Measurements from ENCODE around the gene ADGRV1. TPM values are rescaled to one million over a fixed set of nuclear protein-coding genes. Genes with fewer than 3 reads are reported as not detected.
A peak's percentile ranks its signal among the peaks of the same experiment; 100 is the strongest.

ADGRV1 gene, protein sequence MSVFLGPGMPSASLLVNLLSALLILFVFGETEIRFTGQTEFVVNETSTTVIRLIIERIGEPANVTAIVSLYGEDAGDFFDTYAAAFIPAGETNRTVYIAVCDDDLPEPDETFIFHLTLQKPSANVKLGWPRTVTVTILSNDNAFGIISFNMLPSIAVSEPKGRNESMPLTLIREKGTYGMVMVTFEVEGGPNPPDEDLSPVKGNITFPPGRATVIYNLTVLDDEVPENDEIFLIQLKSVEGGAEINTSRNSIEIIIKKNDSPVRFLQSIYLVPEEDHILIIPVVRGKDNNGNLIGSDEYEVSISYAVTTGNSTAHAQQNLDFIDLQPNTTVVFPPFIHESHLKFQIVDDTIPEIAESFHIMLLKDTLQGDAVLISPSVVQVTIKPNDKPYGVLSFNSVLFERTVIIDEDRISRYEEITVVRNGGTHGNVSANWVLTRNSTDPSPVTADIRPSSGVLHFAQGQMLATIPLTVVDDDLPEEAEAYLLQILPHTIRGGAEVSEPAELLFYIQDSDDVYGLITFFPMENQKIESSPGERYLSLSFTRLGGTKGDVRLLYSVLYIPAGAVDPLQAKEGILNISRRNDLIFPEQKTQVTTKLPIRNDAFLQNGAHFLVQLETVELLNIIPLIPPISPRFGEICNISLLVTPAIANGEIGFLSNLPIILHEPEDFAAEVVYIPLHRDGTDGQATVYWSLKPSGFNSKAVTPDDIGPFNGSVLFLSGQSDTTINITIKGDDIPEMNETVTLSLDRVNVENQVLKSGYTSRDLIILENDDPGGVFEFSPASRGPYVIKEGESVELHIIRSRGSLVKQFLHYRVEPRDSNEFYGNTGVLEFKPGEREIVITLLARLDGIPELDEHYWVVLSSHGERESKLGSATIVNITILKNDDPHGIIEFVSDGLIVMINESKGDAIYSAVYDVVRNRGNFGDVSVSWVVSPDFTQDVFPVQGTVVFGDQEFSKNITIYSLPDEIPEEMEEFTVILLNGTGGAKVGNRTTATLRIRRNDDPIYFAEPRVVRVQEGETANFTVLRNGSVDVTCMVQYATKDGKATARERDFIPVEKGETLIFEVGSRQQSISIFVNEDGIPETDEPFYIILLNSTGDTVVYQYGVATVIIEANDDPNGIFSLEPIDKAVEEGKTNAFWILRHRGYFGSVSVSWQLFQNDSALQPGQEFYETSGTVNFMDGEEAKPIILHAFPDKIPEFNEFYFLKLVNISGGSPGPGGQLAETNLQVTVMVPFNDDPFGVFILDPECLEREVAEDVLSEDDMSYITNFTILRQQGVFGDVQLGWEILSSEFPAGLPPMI (N-terminal part only)
- 1.7 TPM for total RNA-seq

DNA sequence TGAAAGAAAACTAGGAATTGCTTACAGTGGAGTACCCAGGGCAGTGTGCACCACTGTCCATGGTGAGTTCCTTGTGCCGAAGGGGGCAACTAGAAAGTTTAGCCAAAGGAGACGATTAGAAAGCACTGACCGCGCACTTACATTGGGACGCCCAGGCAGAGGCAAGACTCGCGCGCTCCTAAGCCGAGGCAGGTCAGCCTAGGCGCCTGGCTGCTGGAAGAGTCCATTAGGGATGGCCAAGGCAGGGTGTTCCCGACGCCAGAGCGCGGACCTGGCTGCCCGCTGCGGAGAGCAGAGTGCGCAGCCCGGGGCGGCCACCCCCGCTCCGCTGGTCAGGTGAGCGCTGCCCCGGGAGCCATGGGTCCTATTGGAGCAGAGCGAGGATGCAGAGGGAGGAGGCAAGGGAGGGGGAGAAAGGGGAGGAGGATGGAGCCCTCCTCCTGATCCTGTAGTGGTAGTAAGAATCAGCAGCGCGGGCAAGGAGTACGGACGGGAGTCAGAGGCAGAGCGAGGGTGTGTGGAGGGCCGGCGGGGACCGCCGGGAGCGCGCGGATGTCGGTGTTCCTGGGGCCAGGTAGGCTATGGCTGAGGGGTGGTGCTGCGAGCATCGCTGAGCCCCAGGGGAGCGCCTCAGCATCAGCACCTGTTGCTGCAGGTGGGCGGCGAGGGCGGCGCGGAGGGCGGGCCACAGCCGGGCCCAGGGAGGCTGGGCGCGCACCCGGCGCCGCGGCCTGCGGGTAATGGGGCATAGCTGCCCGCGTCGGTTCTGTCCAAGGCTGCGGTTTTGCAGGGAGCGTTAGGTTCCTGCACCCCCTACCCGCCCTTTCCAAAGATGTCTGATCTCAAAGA, at the start of gene ADGRV1:
Gene ADGRV1, plus strand, starts transcription at position 454 of the 849 bp plus-strand sequence. Its CDS starts 99 bp downstream, at position 553.
- intact Hi-C loops (cut with DNase I): no loop called here
- DNase-seq (ENCODE audit: low spot score) (peak; percentile 58), ATAC-seq (peak; percentile 92)

- intact Hi-C loops (cut with DNase I): no loop called here
- no peak for DNase-seq (ENCODE audit: low spot score)
- ATAC-seq: no peak
Observed at GRCh38 chr5:90510438-90510837, 48.2 kb upstream of the ADGRV1 start.

DNA sequence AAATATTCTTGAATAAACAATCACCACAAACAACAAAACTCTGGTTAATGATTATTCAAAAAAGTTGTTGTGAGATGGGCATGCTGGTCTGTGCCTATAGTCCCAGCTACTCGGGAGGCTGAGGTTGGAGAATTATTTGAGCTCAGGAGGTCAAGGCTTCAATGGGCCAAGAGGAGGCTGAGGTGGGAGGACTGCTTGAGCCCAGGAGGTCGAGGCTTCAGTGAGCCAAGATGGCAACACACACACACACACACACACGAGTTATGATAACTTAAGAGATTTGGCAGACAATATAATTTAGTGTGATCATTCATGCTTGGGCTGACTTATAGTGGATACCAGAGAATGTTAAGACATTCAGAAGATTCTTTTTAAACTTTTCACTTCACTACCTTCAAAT, 44.1 kb upstream of the ADGRV1 start:
- intact Hi-C loops (cut with DNase I): no loop called here
- no peak for ATAC-seq

DNA sequence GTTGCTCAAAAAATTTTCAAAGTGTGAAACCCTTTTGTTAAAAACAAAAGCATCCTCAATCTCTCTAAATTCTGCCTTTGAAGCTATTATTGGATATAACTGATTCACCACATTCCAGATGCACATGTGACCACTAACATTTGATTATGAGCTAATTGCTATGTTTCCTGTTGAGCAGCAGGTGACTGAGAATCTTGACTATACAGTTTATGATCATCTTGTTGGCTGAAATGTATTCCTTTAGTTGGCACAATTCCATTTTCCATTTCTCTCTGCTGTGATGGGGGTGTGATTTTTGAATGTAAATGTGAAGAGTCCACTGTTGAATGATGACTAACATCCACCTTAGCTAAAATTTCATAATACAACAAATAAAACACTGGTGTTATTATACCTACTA, 39.9 kb upstream of the ADGRV1 start:
- DNase-seq (ENCODE audit: low spot score) (no peak), ATAC-seq (no peak)
- intact Hi-C loops (cut with DNase I): no loop called here

More for the DNA sequence above, 44.1 kb upstream of the ADGRV1 start:
- no peak for DNase-seq (ENCODE audit: low spot score)

- DNase-seq (ENCODE audit: low spot score) (no peak), ATAC-seq (no peak)
- intact Hi-C loops (cut with DNase I): no loop called here
Observed at GRCh38 chr5:90519081-90519480, 39.5 kb upstream of the ADGRV1 start.

- no peak for ATAC-seq
- no peak for DNase-seq (ENCODE audit: low spot score)
- intact Hi-C loops (cut with DNase I): no loop called here
Observed at GRCh38 chr5:90528601-90529193, 29.9 kb upstream of the ADGRV1 start.

DNA sequence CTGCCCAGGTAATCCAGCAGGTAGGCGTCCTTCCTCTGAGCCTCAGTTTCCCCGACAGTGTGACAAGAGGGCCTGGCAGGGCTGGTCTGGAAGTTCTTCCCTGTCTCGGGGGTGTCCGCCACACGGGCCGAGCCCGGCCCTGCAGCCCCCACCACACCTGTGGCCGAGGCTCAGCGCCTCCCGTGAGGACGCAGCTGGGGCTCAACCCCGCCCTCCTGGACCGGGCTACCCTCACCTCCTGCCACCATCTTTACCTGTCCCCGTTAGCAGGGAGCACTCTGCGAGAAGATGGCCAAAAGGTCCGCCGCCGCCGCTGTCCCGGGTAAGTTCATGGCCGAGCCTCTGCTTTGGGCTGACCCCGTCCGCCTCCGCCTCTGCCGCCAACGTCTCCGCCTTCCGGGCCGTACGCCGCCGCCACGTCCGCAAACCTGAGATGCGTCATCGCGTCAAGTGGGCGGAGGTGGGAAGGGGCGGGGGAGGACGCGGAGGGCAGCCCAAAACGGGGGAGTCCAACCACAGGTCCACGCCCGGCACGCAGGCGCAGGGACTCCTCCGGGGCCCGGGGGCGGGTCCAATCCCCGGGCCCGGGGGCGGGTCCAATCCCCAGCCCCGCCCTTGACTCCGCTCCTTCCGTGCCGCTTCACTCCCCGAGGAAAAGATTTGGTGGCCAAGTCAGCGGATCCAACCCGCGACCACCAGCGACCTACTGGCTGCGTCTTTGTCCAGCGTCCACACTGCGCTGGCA, 29.2 kb upstream of the ADGRV1 start, which contains the start of gene LYSMD3:
Gene LYSMD3, minus strand, starts transcription at position 391 of the 745 bp plus-strand sequence. CDS start 4,295 bp downstream, outside the sequence.
- ATAC-seq (peak; percentile 100), DNase-seq (ENCODE audit: low spot score) (peak; percentile 98)
- intact Hi-C loops (cut with DNase I): no loop called here

DNA sequence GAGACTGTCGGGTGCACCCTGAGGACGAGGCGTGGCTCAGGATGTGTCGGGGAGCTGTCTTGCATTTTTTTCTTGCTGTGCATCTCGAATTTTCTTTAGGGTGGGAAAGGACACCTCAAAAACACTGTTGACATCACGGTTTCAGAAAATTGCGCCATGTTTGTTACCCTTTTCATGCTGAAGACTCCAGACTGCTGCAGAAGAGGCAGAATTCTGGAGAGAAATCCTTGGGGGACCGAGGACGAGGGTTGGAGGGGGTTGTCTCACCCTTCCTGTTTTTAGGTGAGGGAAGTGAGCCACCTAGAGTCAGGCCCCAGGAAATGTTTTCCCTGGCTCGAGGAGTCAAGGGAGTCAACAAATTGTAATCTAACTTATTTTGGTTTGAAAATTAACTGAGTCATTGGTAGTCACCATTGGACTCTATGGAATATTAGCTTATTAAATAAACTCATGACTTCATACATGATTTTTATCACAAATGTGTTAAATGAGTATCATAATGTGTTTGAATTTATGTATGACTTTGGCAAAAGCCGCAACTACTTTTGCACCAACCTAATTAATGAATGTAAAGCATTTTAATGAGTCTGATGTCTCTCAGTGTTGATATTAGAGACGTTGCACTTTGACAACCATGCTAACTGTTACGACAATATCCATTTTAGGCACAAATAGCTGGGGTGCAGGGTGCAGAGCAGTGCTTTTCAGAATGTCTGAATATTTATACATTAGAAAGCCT, 28.5 kb upstream of the ADGRV1 start:
- DNase-seq (ENCODE audit: low spot score) (peak; percentile 73), ATAC-seq (peak; percentile 84)
- intact Hi-C loops (cut with DNase I): loop anchor here (10.0 kb wide), 1 partner anchor 85 kb away; no protein-coding TSS in a partner anchor

DNA sequence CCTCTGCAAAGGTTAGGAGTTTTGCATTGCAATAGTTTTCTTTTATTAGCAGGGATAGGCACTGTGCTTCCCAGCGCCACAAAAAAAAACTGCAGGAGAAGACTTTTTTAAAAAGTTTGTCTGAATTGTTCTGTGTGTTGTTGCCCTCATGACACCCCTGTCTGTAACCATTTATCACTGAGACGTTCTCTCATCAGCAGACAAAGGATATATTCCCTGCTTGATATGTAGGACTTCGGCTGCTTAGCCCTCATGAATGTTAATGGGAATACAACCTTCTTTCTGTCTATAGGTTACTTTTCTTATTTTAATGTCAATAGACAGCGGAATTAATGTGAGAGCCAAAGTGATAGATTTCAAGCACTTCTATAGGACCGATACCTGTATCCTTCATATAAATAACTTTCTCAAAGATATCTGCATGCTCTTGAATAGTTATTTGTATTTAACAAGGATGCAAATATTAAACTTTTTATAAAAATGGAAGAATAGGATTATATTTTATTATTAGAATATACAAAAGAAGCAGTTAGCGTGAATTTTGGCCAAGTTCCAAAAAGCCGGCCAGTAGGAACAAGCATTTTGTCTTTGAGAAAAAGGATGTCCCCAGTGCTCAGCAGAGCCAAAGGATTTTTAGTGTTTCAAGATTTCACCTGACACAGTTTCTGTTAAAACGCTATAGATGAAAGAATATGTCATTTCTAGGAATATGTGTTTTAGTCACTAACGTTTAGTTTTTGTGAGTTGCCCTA, 27.7 kb upstream of the ADGRV1 start:
- ATAC-seq (no peak), DNase-seq (ENCODE audit: low spot score) (no peak)
- intact Hi-C loops (cut with DNase I): loop anchor here (10.0 kb wide), 1 partner anchor 86 kb away; no protein-coding TSS in a partner anchor

DNA sequence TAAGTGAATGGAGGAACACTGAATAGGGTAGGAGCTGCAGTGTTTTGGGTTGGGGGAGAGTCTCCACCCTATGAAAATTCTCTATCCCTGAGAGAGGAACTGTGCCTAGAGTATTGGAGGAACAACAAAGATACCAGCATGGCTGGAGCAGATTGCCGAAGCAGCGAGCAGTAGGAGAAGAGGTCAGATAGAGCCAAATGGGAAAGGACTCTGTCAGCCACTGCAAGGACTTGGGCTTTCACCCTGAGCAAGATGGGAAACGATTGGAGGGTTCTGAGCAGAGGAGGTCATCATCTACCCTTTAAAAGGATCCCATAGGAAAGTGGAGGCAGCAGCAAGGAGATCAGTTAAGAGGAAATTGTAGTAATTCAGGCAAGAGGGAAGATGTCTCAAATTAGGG, 24.8 kb upstream of the ADGRV1 start:
- intact Hi-C loops (cut with DNase I): loop anchor here (10.0 kb wide), 1 partner anchor 89 kb away; no protein-coding TSS in a partner anchor
- no peak for ATAC-seq
- no peak for DNase-seq (ENCODE audit: low spot score)

- DNase-seq (ENCODE audit: low spot score) (no peak), ATAC-seq (no peak)
- intact Hi-C loops (cut with DNase I): loop anchor here (10.0 kb wide), 1 partner anchor 90 kb away; no protein-coding TSS in a partner anchor
Observed at GRCh38 chr5:90534922-90535321, 23.7 kb upstream of the ADGRV1 start.

GRCh38 chr5:90542827-90543519, 15.6 kb upstream of the ADGRV1 start:
- DNase-seq (ENCODE audit: low spot score): no peak
- ATAC-seq: no peak
- intact Hi-C loops (cut with DNase I): no loop called here

- DNase-seq (ENCODE audit: low spot score) (no peak), ATAC-seq (no peak)
- intact Hi-C loops (cut with DNase I): no loop called here
Observed at GRCh38 chr5:90545511-90545910, 13.1 kb upstream of the ADGRV1 start.

- intact Hi-C loops (cut with DNase I): no loop called here
- DNase-seq (ENCODE audit: low spot score) (no peak), ATAC-seq (no peak)
Observed at GRCh38 chr5:90546216-90546837, 12.3 kb upstream of the ADGRV1 start.
